Uterus (tissue), 2 donors: ENCODE data around the gene DPM1.

ENCODE experiments used
- CTCF ChIP-seq, 4 experiments: fragments of 200-600 bp in 2 of 4; fragments of 450-650 bp in 2 of 4; sonication (generic) in 2 of 4; IDR thresholded peaks; one replicate each; pipeline ENCODE4 v1.5.1; 2016 to 2019; ENCODE audit warnings: antibody characterized with exemption in 4 of 4, mild to moderate bottlenecking in 2 of 4, moderate library complexity in 1 of 4
- POLR2A ChIP-seq, 2 donors: fragments of 450-650 bp; IDR thresholded peaks; one replicate each; pipeline ENCODE4 v1.6.1; 2016; ENCODE audit warnings: antibody characterized with exemption in 2 of 2, mild to moderate bottlenecking in 1 of 2, moderate library complexity in 1 of 2

GRCh38 chr20:50969912-50970311, 11.6 kb upstream of the DPM1 start:
- TF ChIP-seq CTCF (IDR thresholded peaks at IDR 0.05) (no peak), POLR2A (IDR thresholded peaks at IDR 0.05) (no peak)
